ENCODE measurements around the gene PINK1. TPM values are rescaled to one million over a fixed set of nuclear protein-coding genes. Genes with fewer than 3 reads are reported as not detected.
"Not testable (repeated sequence)": the region's sequence is repeated elsewhere in the genome, so short reads cannot be mapped to it uniquely, and the experiment has no call there.

PINK1 gene
- total RNA-seq, 1 donor from 2014 or later: 250 TPM

DNA sequence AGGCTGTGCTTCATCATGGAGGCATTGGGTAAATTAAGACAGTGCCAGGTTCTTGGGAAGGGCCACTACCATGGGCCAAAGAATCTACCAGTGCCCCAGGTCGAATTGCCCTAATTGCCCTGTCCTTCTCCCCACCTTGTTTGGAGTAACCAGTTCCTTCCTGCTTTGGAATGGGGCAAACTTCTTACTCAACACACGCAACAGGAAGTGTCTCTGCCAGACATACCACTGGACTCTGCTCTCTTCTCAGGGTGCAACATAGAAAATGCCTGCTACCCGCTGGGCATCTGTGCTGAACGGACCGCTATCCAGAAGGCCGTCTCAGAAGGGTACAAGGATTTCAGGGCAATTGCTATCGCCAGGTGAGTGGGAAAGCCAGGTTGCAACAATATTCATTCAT is 28.6 kb upstream of the PINK1 start:
- Histone ChIP-seq H3K27ac (replicated peaks) (no peak overlapping the region), H3K4me1 (peaks cover 5% of the 10 kb centered on the region), H3K4me3 (no peak overlapping the region), H3K27me3 (ENCODE audit: low read depth) (no peaks in the 10 kb centered on the region), H3K9me3 (replicated peaks) (no peaks in the 10 kb centered on the region), H3K36me3 (no peaks in the 10 kb centered on the region)
- intact Hi-C loops (cut with micrococcal nuclease): no loop called here
- TF ChIP-seq, protein P1, sequence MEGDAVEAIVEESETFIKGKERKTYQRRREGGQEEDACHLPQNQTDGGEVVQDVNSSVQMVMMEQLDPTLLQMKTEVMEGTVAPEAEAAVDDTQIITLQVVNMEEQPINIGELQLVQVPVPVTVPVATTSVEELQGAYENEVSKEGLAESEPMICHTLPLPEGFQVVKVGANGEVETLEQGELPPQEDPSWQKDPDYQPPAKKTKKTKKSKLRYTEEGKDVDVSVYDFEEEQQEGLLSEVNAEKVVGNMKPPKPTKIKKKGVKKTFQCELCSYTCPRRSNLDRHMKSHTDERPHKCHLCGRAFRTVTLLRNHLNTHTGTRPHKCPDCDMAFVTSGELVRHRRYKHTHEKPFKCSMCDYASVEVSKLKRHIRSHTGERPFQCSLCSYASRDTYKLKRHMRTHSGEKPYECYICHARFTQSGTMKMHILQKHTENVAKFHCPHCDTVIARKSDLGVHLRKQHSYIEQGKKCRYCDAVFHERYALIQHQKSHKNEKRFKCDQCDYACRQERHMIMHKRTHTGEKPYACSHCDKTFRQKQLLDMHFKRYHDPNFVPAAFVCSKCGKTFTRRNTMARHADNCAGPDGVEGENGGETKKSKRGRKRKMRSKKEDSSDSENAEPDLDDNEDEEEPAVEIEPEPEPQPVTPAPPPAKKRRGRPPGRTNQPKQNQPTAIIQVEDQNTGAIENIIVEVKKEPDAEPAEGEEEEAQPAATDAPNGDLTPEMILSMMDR (IDR thresholded peaks at IDR 0.05; ENCODE audit: borderline replicate concordance): no peak
- no peak for DNase-seq

DNA sequence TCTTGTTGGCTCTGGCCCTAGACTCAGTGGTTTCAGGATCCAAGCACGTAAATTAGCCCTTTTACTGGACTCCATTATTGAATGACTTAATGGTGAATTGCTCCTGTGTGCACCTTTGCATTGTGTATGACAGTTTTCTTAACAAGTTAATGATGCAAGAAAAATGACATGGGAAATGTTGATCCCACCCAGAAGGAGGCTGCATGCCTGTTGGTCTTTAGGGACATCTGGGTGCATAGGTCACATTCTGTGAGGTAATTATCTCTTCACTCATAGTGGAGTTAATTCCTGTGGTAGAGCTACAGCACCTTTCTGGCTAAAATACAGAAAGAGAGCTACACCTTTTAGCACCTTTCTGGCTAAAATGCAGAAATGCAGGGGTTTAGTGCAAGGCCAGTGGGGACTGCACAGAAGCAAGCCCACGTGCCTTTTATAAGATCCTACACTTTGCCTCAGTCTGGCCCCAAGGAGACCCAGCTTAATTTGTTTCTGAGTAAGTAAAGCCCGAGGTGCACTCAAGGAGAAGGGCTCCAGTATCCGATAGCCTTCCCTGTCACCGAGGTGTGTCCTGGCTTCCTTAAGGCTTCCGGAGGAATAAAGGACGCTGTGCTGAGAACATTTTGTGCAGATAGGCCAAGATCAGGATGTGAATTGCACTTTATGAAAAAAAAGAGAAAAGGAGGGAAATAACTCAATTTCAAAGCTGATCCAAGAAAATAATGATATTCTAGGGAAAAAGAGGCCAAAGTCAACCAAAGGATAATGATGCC is 26.3 kb upstream of the PINK1 start:
- H3K4me3 ChIP-seq; H3K9me3 ChIP-seq (replicated peaks); DNase-seq; H3K27me3 ChIP-seq (ENCODE audit: low read depth); intact Hi-C loops (cut with micrococcal nuclease); H3K4me1 ChIP-seq; H3K36me3 ChIP-seq: not testable (repeated sequence)
- peak overlapping the region; percentile 62 for H3K27ac ChIP-seq (replicated peaks)

DNA sequence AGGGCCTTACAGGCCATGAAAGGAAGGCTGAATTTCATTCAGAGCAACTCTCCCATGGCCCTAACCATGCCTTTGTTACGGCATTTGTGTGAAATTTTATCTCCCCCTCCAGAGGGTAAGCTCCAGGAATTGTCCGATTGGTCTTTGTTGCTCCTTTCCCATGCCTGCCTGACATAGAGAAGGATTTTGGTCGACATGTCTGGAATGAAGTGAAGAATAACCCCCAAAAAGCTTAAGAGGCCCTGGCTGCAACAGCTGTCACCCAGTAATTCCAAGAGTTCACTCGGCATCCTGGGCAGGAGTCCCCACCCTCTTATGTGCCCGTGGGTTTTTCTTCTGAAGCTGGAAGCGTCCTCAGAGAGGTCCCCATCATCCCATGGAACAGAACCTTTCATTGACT is 23.7 kb upstream of the PINK1 start:
- intact Hi-C loops (cut with micrococcal nuclease): no loop called here
- H3K9me3 ChIP-seq (replicated peaks): no peaks in the 10 kb centered on the region
- H3K4me3 ChIP-seq: no peak overlapping the region
- no peak overlapping the region for H3K27ac ChIP-seq (replicated peaks)
- H3K27me3 ChIP-seq (ENCODE audit: low read depth): no peaks in the 10 kb centered on the region
- peaks cover 17% of the 10 kb centered on the region for H3K4me1 ChIP-seq
- DNase-seq: no peak
- TF ChIP-seq, protein P1 (IDR thresholded peaks at IDR 0.05; ENCODE audit: borderline replicate concordance): no peak
- H3K36me3 ChIP-seq: no peaks in the 10 kb centered on the region

DNA sequence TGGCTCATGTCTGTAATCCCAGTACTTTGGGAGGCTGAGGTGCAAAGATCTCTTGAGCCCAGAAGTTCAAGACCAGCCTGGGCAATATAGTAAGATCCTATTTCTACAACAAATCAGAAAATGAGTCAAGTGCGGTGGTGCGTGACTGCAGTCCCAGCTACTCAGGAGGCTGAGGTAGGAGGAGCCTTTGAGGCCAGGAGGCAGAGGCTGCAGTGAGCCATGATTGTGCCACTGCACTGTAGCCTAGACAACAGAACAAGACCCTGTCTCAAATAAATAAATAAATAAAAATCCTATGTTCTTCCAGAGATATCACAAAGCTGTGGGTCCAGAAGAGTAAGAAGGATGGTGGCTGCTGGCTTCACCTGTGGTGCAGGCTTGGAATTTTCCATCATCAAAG is 22.3 kb upstream of the PINK1 start:
- intact Hi-C loops (cut with micrococcal nuclease): no loop called here
- Histone ChIP-seq H3K27ac (replicated peaks) (no peak overlapping the region), H3K36me3 (no peaks in the 10 kb centered on the region), H3K4me1 (peaks cover 23% of the 10 kb centered on the region), H3K27me3 (ENCODE audit: low read depth) (no peaks in the 10 kb centered on the region), H3K9me3 (replicated peaks) (no peaks in the 10 kb centered on the region), H3K4me3 (no peak overlapping the region)
- DNase-seq: no peak
- TF ChIP-seq, protein P1 (IDR thresholded peaks at IDR 0.05; ENCODE audit: borderline replicate concordance): no peak

DNA sequence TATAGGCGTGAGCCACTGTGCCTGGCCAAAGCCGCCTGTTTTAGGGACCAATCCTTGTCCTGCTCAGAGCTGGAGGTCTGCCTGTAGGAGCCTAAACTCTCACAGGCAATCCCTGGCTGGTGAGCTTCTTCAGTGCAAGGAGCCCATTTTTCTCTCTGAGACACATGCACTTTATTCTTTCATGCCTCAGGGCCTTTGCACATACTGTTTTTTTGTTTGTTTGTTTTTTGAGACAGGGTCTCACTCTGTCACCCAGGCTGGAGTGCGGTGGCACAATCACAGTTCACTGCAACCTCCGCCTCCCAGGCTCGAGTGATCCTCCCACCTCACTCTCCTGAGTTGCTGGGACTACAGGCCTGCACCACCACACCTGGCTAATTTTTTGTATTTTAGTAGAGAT is 21.6 kb upstream of the PINK1 start:
- no peak overlapping the region for H3K4me3 ChIP-seq
- no peaks in the 10 kb centered on the region for H3K36me3 ChIP-seq
- H3K4me1 ChIP-seq: peaks cover 30% of the 10 kb centered on the region
- intact Hi-C loops (cut with micrococcal nuclease): no loop called here
- no peak for DNase-seq
- H3K27me3 ChIP-seq (ENCODE audit: low read depth): no peaks in the 10 kb centered on the region
- TF ChIP-seq, protein P1 (IDR thresholded peaks at IDR 0.05; ENCODE audit: borderline replicate concordance): no peak
- H3K9me3 ChIP-seq (replicated peaks): no peaks in the 10 kb centered on the region
- H3K27ac ChIP-seq (replicated peaks): no peak overlapping the region

DNA sequence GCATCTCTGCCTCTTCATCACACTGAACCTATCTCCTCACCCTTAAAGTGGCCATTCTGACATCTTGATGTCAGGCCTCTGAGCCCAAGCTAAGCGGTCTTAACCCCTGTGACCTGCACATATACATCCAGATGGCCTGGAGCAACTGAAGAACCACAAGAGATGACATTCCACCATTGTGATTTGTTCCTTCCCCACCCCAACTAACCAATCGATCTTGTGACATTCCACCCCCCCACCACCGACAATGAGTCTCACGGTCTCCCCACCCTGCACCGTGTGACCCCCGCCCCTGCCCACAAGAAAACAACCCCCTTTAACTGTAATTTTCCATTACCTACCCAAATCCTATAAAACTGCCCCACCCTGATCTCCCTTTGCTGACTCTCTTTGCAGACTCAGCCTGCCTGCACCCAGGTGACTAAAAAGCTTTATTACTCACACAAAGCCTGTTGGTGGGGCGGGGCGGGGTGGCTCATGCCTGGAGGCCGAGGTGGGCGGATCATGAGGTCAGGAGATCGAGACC is 21.0 kb upstream of the PINK1 start:
- no peak overlapping the region for H3K27ac ChIP-seq (replicated peaks)
- H3K9me3 ChIP-seq (replicated peaks): no peaks in the 10 kb centered on the region
- TF ChIP-seq, protein P1 (IDR thresholded peaks at IDR 0.05; ENCODE audit: borderline replicate concordance): no peak
- no peaks in the 10 kb centered on the region for H3K36me3 ChIP-seq
- no peak for DNase-seq
- H3K4me1 ChIP-seq: peaks cover 34% of the 10 kb centered on the region
- no peak overlapping the region for H3K4me3 ChIP-seq
- intact Hi-C loops (cut with micrococcal nuclease): no loop called here
- H3K27me3 ChIP-seq (ENCODE audit: low read depth): no peaks in the 10 kb centered on the region
